Measurements from ENCODE around the gene DCDC2B.

DCDC2B gene

GRCh38 chr1:32221581-32221979 is 12.7 kb downstream of the DCDC2B start:
- DNase-seq (ENCODE audit: low read depth, low spot score) = no peak
- peak overlapping the region; percentile 72 for H3K27ac ChIP-seq

DNA sequence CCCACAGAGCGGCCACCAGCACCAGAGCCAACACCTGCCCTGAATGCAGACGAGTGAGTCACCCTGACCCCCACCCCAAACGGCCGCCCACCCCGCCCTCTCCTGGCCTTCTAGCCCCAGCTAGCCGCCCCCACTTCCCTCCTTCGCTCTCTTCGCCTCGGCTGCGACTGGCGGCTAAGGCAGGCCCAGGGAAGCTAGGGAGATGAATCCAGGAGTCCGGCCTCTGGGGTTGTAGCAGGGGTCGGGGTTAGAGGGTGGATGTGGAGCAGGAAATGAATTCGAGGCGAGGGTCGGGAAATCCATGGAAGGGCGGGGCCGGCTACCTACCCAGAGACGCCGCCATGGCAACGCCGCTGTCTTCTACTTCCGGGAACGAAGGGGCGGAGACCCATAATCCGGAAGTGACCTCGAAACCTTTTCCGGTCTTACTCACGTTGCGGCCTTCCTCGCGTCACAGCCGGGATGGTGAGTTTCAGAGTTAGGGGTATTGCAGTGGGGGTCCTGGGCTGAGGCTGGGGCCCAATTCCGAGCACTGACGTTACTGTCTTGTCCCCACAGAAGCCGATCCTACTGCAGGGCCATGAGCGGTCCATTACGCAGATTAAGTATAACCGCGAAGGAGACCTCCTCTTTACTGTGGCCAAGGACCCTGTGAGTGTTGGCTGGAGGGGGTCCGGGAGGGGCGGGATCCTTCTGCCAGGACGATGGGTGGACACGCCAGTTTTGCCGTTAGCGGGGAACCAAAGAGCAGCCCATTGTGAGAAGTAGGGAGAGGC is 13.3 kb downstream of the DCDC2B start, which contains the start of the genes EIF3I and TMEM234:
Gene EIF3I (plus strand): TSS at position 428 of the 776 bp plus-strand sequence. CDS start 35 bp downstream, at position 463.
Gene TMEM234 (minus strand): TSS at position 374 of the 776 bp plus-strand sequence. CDS start 31 bp downstream, at position 343.
- DNase-seq (ENCODE audit: low read depth, low spot score) = peak; percentile 54
- H3K27ac ChIP-seq = peak within 1 kb of the TSS; percentile 72

DNA sequence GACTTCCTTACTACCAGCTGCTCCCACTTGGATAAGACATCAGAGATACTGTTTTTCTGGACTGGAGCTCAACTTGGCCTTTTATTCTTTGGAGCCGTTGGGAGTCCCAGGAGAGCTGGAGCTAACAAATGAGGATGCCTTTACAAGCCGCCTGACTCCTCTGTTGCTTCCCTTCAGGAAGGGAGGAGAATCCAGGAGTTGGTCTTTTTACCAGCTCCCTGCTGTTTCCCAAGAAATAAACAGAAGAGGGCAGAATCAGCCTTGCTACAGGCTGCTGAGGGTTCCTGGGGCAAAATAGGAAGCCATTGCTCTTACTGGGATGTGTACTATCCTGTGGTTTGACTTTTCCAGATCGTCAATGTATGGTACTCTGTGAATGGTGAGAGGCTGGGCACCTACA is 14.8 kb downstream of the DCDC2B start:
- DNase-seq (ENCODE audit: low read depth, low spot score) = no peak
- peak overlapping the region; percentile 72 for H3K27ac ChIP-seq

GRCh38 chr1:32224285-32224684 is 15.4 kb downstream of the DCDC2B start:
- no peak overlapping the region for H3K27ac ChIP-seq
- no peak for DNase-seq (ENCODE audit: low read depth, low spot score)

- no peak for DNase-seq (ENCODE audit: low read depth, low spot score)
- no peak overlapping the region for H3K27ac ChIP-seq
These were observed 19.9 kb downstream of the DCDC2B start for GRCh38 chr1:32228771-32229170.

GRCh38 chr1:32231843-32232432 is 23.0 kb downstream of the DCDC2B start:
- no peak for DNase-seq (ENCODE audit: low read depth, low spot score)
- H3K27ac ChIP-seq = no peak overlapping the region

GRCh38 chr1:32232558-32233304 is 23.8 kb downstream of the DCDC2B start:
- DNase-seq (ENCODE audit: low read depth, low spot score) = no peak
- no peak overlapping the region for H3K27ac ChIP-seq

- no peak for DNase-seq (ENCODE audit: low read depth, low spot score)
- peak overlapping the region; percentile 83 for H3K27ac ChIP-seq
These were observed 25.9 kb downstream of the DCDC2B start for GRCh38 chr1:32234792-32235191.

DNA sequence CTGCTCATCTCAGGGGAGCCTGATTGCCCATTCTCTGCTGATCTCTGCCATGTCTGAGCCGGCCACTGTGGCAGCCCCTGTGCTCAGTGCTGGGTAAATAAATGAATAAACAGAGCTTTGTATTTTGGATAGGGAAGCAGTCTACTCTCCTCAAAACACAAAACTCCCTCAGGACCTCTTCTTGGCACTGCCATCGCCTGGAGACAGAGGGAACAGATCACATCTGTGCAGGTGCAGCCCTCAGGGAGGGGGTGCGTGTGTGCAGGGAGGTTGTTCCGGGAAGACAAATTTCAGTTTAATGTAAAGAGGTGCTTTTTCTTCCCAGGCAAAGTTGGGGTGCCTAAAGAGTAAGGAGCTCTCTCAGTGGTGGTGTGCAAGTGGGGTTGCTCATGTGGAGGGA is 30.4 kb downstream of the DCDC2B start:
- no peak for DNase-seq (ENCODE audit: low read depth, low spot score)
- H3K27ac ChIP-seq = no peak overlapping the region

DNA sequence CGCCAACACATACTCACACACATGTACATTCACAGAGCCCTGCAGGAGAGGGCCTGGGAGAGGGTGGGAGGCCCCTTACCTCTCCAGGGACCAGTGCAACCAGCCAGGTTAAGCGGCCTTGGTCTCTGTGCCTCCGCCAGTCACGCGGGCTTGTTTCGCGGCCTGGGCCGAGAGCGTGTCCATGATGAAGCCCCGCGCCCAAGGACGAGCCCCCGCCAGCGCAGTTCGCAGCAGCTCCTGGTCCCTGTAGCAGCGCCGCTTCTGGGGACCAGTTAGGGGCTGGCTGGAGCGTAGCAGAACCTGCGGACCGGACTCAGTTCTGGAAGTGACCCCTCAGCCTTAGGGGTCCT is 30.9 kb downstream of the DCDC2B start:
- DNase-seq (ENCODE audit: low read depth, low spot score) = no peak
- H3K27ac ChIP-seq = no peak overlapping the region

GRCh38 chr1:32240140-32240951 is 31.5 kb downstream of the DCDC2B start:
- H3K27ac ChIP-seq = no peak overlapping the region
- DNase-seq (ENCODE audit: low read depth, low spot score) = no peak

DNA sequence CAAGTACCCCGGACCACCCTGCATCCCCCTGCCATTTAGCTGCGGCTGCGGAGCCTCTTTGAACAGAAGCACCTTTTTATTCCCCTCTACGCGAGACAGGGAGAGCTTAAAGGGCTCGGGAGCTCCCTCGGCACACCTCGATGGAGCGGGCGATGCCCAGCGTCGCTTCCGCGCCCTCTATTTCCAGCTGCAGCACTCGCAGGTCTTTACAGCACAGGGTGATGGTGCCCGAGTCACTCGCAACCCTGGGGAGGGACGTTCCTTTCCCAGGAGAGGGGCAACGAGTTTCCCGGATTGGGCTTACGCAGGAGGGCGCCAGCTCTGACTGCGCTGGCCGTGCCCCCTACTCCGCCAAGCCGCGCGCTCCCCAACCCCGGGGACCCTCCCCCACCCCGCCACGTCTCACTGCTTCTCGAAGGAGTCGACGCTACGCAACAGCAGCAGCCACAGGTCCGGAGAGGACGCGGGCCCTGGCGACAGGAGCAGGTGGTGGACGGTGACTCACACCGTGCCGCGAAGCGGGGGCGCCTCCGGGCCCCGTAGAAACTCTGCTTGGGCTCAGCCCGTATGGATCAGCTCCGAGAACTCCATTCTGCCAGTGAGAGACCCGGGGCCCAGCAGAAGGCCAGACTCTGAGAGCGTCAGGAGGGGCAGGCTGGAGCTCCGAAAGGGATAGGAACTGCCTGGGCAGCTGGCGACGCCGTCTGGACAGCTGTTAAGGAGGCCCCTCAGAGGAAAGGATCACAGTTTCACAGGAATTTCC is 32.3 kb downstream of the DCDC2B start:
- no peak for DNase-seq (ENCODE audit: low read depth, low spot score)
- no peak overlapping the region for H3K27ac ChIP-seq

- no peak for DNase-seq (ENCODE audit: low read depth, low spot score)
These were observed 33.5 kb downstream of the DCDC2B start for GRCh38 chr1:32242341-32242851.

DNA sequence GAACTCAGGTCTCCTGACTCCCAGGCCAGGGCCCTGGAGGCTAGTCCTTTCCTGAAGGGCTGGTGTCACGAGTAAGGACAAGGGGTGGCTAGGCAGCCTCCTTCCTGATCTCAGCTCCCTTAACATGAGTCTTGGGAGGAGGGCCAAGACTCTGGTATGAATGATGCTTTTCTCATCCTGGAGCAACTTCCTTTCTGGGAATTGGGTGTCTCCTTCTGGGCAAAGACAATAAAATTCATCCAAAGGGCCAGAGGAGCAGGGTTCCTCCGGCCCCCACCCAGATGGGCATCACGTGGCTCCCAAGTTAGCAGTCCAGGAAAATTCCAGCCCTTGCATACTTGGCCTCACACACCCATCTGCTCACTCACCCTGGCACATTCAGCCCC is 38.0 kb downstream of the DCDC2B start, which contains the start of gene FAM167B:
Gene FAM167B (plus strand): TSS at position 335 of the 386 bp plus-strand sequence. CDS start 200 bp downstream, outside the sequence.
- H3K27ac ChIP-seq = peak within 1 kb of the TSS; percentile 13
- DNase-seq (ENCODE audit: low read depth, low spot score) = no peak

More at GRCh38 chr1:32242341-32242851, 33.5 kb downstream of the DCDC2B start:
- H3K27ac ChIP-seq = no peak overlapping the region

DNA sequence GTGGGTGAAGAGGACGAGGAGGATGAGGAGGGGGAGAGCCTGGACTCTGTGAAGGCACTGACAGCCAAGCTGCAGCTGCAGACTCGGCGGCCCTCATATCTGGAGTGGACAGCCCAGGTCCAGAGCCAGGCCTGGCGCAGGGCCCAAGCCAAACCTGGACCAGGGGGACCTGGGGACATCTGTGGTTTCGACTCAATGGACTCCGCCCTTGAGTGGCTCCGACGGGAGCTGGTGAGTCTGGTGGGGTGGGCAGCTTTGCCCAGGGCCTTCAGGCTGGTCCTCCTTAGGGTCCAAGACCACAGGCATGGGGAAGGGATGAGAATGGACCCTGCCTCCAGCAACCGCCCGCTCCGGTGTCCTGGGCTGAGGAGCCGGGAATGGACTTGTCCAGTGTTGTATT is 38.6 kb downstream of the DCDC2B start:
- no peak overlapping the region for H3K27ac ChIP-seq
- no peak for DNase-seq (ENCODE audit: low read depth, low spot score)

- peak overlapping the region; percentile 13 for H3K27ac ChIP-seq
- DNase-seq (ENCODE audit: low read depth, low spot score) = peak; percentile 22
These were observed 39.3 kb downstream of the DCDC2B start for GRCh38 chr1:32247983-32248889.

DNA sequence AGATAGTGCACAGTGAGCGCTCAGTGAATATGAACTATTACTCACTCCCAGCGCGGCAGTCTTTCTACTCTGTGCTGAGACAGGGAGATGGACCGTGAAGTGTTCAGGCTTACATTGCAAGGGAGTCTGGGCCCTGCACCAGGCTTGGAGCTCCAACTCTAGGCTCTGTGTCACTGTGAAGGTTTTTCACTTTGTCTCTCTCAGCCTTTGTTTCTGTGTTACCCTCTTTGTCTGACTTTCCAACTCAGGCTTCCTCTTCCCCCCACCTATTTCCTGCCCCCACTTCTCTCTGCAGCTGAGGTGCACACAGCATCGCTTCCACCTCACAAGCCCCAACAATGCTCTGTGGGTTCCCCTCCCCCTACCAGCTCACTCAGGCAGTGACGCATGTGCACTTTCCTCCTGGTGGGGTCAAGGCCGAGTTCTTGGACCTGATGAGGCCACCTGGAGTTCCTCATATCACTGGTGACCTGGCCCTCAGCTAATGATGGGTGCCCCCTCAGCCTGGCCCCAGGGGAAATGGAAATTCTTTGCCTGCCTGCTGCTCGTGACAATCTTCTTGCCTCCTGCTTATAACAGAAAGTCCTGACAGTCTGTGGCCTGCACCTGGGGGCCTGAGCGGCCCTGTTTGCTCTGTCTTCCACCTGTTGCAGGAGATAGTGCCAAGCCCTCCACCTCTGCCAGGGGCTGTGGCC is 41.1 kb downstream of the DCDC2B start:
- H3K27ac ChIP-seq = no peak overlapping the region
- no peak for DNase-seq (ENCODE audit: low read depth, low spot score)
